Body of pancreas (tissue), 4 donors: ENCODE data around the gene CEACAM19. TPM values are rescaled to one million over a fixed set of nuclear protein-coding genes. Genes with fewer than 3 reads are reported as not detected.

ENCODE experiments used
- ATAC-seq: fragments of 150-250 bp; one replicate; pipeline ENCODE4 v1.9.1; 2016
- DNase-seq, 4 donors: peaks; one replicate each; pipeline ENCODE4 v3.0.0-alpha.2; 2019
- H3K27ac ChIP-seq, 4 donors: fragments of 200-600 bp; sonication (generic); 1 replicate in 3 of 4; 2 replicates in 1 of 4; pipeline versions ENCODE4 v1.5.1 to v1.6.1; 2016 to 2019; ENCODE audit warnings: mild to moderate bottlenecking in 1 of 4, mixed read lengths in 1 of 4, moderate library complexity in 1 of 4
- H3K27me3 ChIP-seq, 2 donors: fragments of 200-600 bp; sonication (generic); one replicate each; pipeline ENCODE4 v1.6.0; 2016; ENCODE audit warnings: mild to moderate bottlenecking in 1 of 2
- H3K36me3 ChIP-seq, 2 donors: fragments of 200-600 bp; sonication (generic); replicated peaks in 1 of 2; 2 replicates each; pipeline ENCODE4 v1.5.1; 2016; ENCODE audit warnings: low read depth in 2 of 2; ENCODE audit not compliant: insufficient read depth in 1 of 2
- H3K4me1 ChIP-seq: fragments of 200-600 bp; sonication (generic); one replicate; pipeline ENCODE4 v1.6.0; 2016
- H3K4me3 ChIP-seq, 2 donors: fragments of 200-600 bp; sonication (generic); 1 replicate in 1 of 2; 2 replicates in 1 of 2; pipeline ENCODE4 v1.5.1; 2016 to 2019
- H3K9me3 ChIP-seq, 3 donors: fragments of 200-600 bp; sonication (generic); 1 replicate in 2 of 3; 2 replicates in 1 of 3; pipeline ENCODE4 v1.5.1; 2016
- CTCF ChIP-seq, 7 experiments: fragments of 450-650 bp in 4 of 7; fragments of 200-600 bp in 3 of 7; sonication (generic) in 3 of 7; IDR thresholded peaks; one replicate each; pipeline ENCODE4 v1.5.1; 2016 to 2019; ENCODE audit warnings: antibody characterized with exemption in 7 of 7
- POLR2A ChIP-seq, 3 donors: fragments of 450-650 bp; IDR thresholded peaks; one replicate each; pipeline ENCODE4 v1.6.1; 2016; ENCODE audit warnings: antibody characterized with exemption in 3 of 3, mild to moderate bottlenecking in 2 of 3
- whole genome bisulfite sequencing, 2 donors: methylation state at CpG; one replicate each; pipeline ENCODE4 v1.1.5; 2017; 5-methylcytosine and 5-hydroxymethylcytosine counted together
- intact Hi-C: fragments of 100-400 bp; cut with DNase I; formaldehyde crosslinking; loops from one replicate; pipeline ENCODE4 v1.15.1; 2023
- total RNA-seq, 2 donors: library from RNA; depleted of rRNA; stranded (reverse); fragments of >200 nt; gene quantifications; one replicate each; pipeline ENCODE4 v1.1.0, GENCODE V29; 2016

Gene CEACAM19
- total RNA-seq, 2 donors from 2014 or later = 3.9 to 5.3 TPM

- H3K36me3 ChIP-seq = no peaks in the 10 kb centered on the region
- ATAC-seq = no peak
- WGBS, 2 donors = 86 to 97% methylated on average over 5 to 14 of the region's 15 CpGs
- H3K4me3 ChIP-seq = no peak overlapping the region
- no peak overlapping the region for H3K27ac ChIP-seq
- DNase-seq = no peak
- no peaks in the 10 kb centered on the region for H3K27me3 ChIP-seq
- intact Hi-C loops = no loop called here
- H3K9me3 ChIP-seq = no peaks in the 10 kb centered on the region
- H3K4me1 ChIP-seq = peaks cover 26% of the 10 kb centered on the region
- TF ChIP-seq POLR2A (IDR thresholded peaks at IDR 0.05) (no peak), CTCF (IDR thresholded peaks at IDR 0.05) (no peak)
These were observed 29.9 kb downstream of the CEACAM19 start for GRCh38 chr19:44701228-44701627.

GRCh38 chr19:44702551-44703176 lies 31.4 kb downstream of the CEACAM19 start:
- TF ChIP-seq CTCF (IDR thresholded peaks at IDR 0.05) (no peak), POLR2A (IDR thresholded peaks at IDR 0.05) (no peak)
- intact Hi-C loops = no loop called here
- Histone ChIP-seq H3K4me3 (no peak overlapping the region), H3K4me1 (peaks cover 12% of the 10 kb centered on the region), H3K27me3 (no peaks in the 10 kb centered on the region), H3K9me3 (no peaks in the 10 kb centered on the region), H3K36me3 (no peaks in the 10 kb centered on the region), H3K27ac (no peak overlapping the region)
- no peak for DNase-seq
- WGBS, 2 donors = 87 to 89% methylated on average over 16 to 17 of the region's 17 CpGs
- ATAC-seq = no peak

DNA sequence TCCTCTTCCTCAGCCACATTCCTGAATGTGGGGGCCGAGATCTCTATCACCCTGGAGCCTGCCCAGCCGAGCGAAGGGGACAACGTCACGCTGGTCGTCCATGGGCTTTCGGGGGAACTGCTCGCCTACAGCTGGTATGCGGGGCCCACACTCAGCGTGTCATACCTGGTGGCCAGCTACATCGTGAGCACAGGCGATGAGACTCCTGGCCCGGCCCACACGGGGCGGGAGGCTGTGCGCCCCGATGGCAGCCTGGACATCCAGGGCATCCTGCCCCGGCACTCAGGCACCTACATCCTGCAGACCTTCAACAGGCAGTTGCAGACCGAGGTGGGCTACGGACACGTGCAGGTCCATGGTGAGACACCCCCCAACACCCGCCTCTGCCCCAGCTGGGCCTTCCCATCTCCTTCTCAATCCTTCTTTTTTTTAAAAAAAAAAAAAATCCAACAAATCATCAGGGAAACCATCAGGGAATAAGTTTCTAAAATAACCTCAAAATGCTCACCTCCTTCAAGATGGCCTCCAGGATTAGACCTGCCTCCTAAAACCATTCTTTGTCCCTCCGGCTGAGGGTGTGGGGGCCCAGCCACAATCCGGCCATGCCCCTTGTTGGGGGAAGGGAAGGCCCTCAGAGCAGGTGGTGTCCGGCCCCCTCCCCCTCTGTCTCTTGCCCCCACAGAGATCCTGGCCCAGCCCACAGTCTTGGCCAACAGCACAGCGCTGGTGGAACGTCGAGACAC lies 32.2 kb downstream of the CEACAM19 start:
- intact Hi-C loops = no loop called here
- ATAC-seq (no peak), DNase-seq (no peak)
- no peak for TF ChIP-seq POLR2A (IDR thresholded peaks at IDR 0.05)
- TF ChIP-seq CTCF (IDR thresholded peaks at IDR 0.05) = no peak
- Histone ChIP-seq H3K9me3 (no peaks in the 10 kb centered on the region), H3K4me3 (no peak overlapping the region), H3K27me3 (no peaks in the 10 kb centered on the region), H3K27ac (no peak overlapping the region), H3K4me1 (peaks cover 3% of the 10 kb centered on the region), H3K36me3 (no peaks in the 10 kb centered on the region)
- WGBS, 2 donors = 93 to 96% methylated on average over 7 to 28 of the region's 28 CpGs

GRCh38 chr19:44704982-44705381 lies 33.7 kb downstream of the CEACAM19 start:
- Histone ChIP-seq H3K9me3 (no peaks in the 10 kb centered on the region), H3K4me3 (no peak overlapping the region), H3K27ac (no peak overlapping the region), H3K27me3 (no peaks in the 10 kb centered on the region), H3K36me3 (no peaks in the 10 kb centered on the region), H3K4me1 (no peaks in the 10 kb centered on the region)
- no peak for DNase-seq
- intact Hi-C loops = no loop called here
- ATAC-seq = no peak
- WGBS, 2 donors = 85 to 88% methylated on average over 1 of the region's 1 CpG
- TF ChIP-seq CTCF (IDR thresholded peaks at IDR 0.05) (no peak), POLR2A (IDR thresholded peaks at IDR 0.05) (no peak)
